Stimulated activated naive B cell treated with anti-CD40 and anti-IgM and Interleukin-4, amounts not matched to agents 10 μg/mL and 1 μg/mL and 100 μg/mL, for 72 hours (primary cell): ENCODE measurements around the gene C1QTNF3.

Experiments
- ATAC-seq, 2 donors: fragments of 150-1000 bp; cut with Tn5 transposase; replicated peaks; 2 replicates each; pipeline ENCODE4 v1.10.0; 2021; ENCODE audit warnings: moderate library complexity in 1 of 2
- DNase-seq: peaks from one replicate; pipeline ENCODE4 v3.0.0; 2021
- H3K27ac Mint-ChIP-seq: one replicate; pipeline ENCODE4 v1.8.0; 2022; ENCODE audit warnings: mild to moderate bottlenecking, mixed read lengths
- H3K27me3 Mint-ChIP-seq, 2 donors: one replicate each; pipeline ENCODE4 v1.8.0; 2022; ENCODE audit warnings: mixed read lengths in 2 of 2
- H3K36me3 Mint-ChIP-seq, 2 donors: one replicate each; pipeline ENCODE4 v1.8.0; 2022; ENCODE audit warnings: mixed read lengths in 2 of 2, mild to moderate bottlenecking in 1 of 2
- H3K4me1 Mint-ChIP-seq, 2 donors: one replicate each; pipeline ENCODE4 v1.8.0; 2022; ENCODE audit warnings: mixed read lengths in 2 of 2, mild to moderate bottlenecking in 1 of 2
- H3K4me3 Mint-ChIP-seq, 2 donors: one replicate each; pipeline ENCODE4 v1.8.0; 2022; ENCODE audit warnings: mild to moderate bottlenecking in 2 of 2, mixed read lengths in 2 of 2, moderate library complexity in 1 of 2
- H3K9me3 Mint-ChIP-seq, 2 donors: one replicate each; pipeline ENCODE4 v1.8.0; 2022; ENCODE audit warnings: mixed read lengths in 2 of 2, mild to moderate bottlenecking in 1 of 2

Gene C1QTNF3

DNA sequence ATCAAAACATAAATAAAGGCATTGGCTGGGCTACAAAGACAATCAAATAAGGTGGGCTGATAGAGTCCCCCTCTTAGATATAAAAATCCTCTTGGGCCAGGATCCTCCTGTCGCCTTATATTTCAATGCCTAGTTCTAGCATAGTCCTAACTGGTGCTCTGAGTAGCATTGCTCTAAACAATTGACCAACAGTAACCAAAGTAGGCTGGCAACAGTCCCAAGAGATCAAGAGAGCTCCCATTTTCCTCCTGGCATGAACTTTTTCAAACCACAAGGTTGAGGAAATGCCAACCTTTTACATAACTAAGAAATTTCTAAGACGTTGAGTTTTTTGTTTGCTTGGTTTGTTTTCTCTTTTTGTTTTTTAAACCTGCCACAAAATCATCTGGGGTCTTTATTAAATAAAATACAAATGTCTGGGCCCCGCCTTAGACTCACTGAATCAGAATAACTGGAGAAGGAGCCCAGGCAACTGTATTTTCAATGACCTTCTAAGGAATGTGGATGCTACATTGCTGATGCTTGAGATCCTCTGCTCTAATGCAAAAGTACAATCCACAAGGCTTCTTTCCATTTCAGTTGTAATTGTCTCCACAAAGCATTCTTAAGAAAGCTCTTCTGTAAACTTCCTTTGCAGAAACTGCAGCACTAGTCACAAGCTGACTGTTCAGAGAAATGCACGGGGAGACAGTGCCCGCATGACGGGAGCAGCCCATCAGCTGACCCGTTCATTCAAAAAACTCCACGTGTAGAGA, 61.4 kb downstream of the C1QTNF3 start:
- H3K36me3 Mint-ChIP-seq = no peaks in the 10 kb centered on the region
- no peak overlapping the region for H3K4me3 Mint-ChIP-seq
- H3K9me3 Mint-ChIP-seq = no peaks in the 10 kb centered on the region
- no peak for DNase-seq
- no peak for ATAC-seq
- no peak overlapping the region for H3K27ac Mint-ChIP-seq
- peaks cover 0 to 5% of the 10 kb centered on the region in 2 donors for H3K27me3 Mint-ChIP-seq
- H3K4me1 Mint-ChIP-seq = no peaks in the 10 kb centered on the region

DNA sequence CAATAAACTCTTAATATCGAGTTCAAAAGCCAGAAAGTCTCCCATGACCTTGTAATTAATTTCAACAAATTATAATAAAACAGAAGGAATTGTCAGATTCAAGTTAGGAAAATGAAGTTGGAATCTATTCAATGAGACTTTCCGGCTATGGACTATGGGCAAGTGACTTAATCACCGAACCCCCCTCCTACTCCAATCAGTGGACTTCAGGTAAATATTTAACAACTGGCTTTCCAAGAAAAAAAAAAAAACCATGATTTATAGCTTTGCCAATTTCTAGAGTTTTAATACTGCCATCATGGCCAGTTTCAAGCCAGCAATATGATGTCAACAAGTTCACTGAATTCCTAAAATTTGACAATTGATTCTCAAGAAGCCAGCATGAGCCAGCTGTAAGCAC, 63.0 kb downstream of the C1QTNF3 start:
- Mint-ChIP-seq H3K27me3 (peaks cover under 1 to 5% of the 10 kb centered on the region in 2 donors), H3K4me3 (no peak overlapping the region), H3K27ac (no peak overlapping the region), H3K4me1 (no peaks in the 10 kb centered on the region), H3K9me3 (no peaks in the 10 kb centered on the region), H3K36me3 (no peaks in the 10 kb centered on the region)
- ATAC-seq = no peak
- no peak for DNase-seq

DNA sequence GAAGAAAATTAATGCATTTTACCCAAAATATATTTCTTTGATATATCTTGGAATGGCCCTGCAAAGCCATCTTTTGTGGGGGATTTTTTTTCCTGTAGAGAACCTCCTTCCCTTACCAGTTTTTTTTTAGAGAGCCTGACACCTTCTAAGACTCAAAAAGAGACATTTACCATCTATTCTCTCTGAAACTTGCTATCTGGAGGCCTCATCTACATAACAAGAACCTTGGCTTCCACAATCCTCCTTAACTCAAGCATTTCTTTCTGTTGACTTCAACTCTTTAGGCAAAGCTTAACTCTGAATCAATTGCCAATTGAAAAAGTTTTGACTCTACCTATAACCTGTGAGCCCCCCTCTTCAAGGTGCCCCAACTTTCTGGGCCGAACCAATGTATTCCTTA, 64.7 kb downstream of the C1QTNF3 start:
- Mint-ChIP-seq H3K27me3 (peaks cover 5 to 6% of the 10 kb centered on the region in 2 donors), H3K4me3 (no peak overlapping the region), H3K4me1 (no peaks in the 10 kb centered on the region), H3K27ac (no peak overlapping the region), H3K9me3 (no peaks in the 10 kb centered on the region), H3K36me3 (no peaks in the 10 kb centered on the region)
- ATAC-seq (no peak), DNase-seq (no peak)

DNA sequence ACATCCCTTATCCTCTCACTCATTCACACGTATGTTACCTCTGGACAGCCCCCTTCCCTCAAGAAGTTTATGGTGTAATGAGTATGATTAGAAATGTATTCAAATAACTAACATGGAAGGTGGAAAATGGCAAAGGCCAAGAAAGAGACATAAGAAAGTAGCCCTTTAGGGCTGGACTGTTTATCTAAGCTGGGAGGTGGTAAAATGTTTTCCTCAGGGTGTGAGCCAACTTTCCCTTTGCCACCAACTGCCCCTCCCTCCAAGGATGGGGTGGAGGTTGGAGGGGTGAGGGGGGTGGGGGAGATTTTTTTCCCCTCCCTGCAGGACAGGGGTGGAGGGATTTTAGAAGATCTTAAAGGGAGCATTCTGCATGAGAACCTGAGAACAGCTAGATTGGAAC, 66.7 kb downstream of the C1QTNF3 start:
- Mint-ChIP-seq H3K36me3 (no peaks in the 10 kb centered on the region), H3K27ac (no peak overlapping the region), H3K27me3 (peaks cover 5 to 6% of the 10 kb centered on the region in 2 donors), H3K4me1 (no peaks in the 10 kb centered on the region), H3K4me3 (no peak overlapping the region), H3K9me3 (no peaks in the 10 kb centered on the region)
- no peak for DNase-seq
- ATAC-seq = no peak

DNA sequence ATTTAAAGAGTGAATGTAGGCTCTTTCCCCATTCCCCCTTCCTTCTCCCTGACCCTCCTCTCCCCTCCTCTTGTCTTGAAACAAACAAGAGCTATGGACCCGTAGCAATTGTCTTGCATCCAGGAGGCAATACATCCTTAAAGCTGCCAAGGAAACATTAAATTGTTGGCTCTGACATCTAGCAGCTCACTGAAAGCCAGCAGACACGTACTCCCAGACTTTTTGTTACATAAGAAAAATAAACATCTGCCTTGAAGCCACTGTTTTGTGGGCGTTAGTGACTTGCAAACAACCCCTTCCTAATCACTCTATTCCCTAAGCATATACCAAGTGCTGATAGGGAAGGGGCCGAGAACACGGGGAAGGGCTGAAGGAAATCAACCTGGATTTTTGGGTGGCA, 67.2 kb downstream of the C1QTNF3 start:
- Mint-ChIP-seq H3K4me1 (no peaks in the 10 kb centered on the region), H3K27ac (no peak overlapping the region), H3K4me3 (no peak overlapping the region), H3K36me3 (no peaks in the 10 kb centered on the region), H3K9me3 (no peaks in the 10 kb centered on the region), H3K27me3 (peaks cover 5 to 6% of the 10 kb centered on the region in 2 donors)
- ATAC-seq (no peak), DNase-seq (no peak)

DNA sequence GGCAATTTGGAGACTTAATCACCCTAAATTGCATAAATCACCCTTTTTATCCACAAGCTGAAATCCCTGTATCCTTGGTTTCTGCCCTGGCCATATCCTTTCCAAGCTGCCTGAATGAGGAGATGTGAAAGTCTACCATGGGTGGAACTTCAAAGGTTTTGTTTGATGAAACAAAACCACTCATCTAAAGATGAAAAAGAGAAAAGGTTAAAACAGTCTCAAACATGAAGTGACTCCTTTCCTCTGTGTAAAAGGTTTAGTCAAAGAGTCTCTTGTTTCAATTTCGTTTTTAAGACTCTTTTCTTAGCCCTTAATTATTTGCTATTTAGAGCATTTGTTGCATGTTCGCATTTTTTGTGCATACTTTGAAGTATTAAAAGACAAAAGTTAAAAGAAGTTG, 69.7 kb downstream of the C1QTNF3 start:
- H3K27ac Mint-ChIP-seq = no peak overlapping the region
- no peaks in the 10 kb centered on the region for H3K4me1 Mint-ChIP-seq
- H3K36me3 Mint-ChIP-seq = no peaks in the 10 kb centered on the region
- no peaks in the 10 kb centered on the region for H3K9me3 Mint-ChIP-seq
- peaks cover 5 to 6% of the 10 kb centered on the region in 2 donors for H3K27me3 Mint-ChIP-seq
- ATAC-seq = no peak
- no peak overlapping the region for H3K4me3 Mint-ChIP-seq
- no peak for DNase-seq

DNA sequence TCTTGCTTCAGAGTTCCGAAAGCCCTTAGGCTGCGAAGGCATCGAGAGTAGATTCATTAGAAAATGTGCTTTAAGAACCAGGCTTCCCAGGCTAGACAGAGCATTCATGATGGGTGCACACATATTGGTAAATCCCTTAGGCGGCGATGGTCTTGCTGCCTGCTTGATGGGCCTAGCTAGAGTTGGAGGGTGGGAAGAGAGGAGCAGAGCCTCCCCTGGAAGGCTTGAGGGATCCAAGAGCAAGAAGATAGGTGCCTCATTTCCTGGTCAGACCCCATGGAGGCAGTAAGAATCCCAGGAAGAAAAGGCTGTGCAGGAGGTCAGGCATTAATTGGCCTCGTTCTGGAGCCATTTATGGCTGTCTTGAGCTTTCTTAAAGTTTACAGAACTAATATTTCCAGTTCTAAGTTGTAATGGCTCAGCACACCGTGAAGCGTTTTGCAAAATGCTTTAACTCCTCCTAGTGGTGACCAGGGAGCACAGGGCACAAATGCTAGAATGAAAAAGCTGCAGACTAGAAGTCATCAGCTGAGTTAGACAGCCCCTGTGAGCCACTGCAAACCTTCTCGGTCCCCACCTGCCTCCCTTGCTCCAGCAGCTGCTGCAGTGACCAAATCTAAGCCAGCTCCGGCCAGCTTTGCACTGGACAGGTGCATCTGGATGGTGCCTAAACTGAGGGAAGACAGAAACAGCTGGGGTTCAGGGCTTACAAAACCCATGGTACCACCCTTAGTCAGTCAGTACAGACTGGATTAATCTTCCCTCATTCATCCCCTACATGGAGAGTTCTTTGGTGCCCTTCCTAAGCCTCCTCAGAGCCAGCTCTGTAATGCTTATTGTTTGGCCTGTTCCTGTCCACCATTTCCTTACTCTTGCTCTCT, 73.2 kb downstream of the C1QTNF3 start:
- no peak overlapping the region for H3K4me3 Mint-ChIP-seq
- ATAC-seq = peak; percentile 73 to 76
- no peaks in the 10 kb centered on the region for H3K9me3 Mint-ChIP-seq
- no peak overlapping the region for H3K27ac Mint-ChIP-seq
- no peaks in the 10 kb centered on the region for H3K36me3 Mint-ChIP-seq
- DNase-seq = no peak
- H3K27me3 Mint-ChIP-seq = peaks cover 0 to 2% of the 10 kb centered on the region in 2 donors
- no peaks in the 10 kb centered on the region for H3K4me1 Mint-ChIP-seq

DNA sequence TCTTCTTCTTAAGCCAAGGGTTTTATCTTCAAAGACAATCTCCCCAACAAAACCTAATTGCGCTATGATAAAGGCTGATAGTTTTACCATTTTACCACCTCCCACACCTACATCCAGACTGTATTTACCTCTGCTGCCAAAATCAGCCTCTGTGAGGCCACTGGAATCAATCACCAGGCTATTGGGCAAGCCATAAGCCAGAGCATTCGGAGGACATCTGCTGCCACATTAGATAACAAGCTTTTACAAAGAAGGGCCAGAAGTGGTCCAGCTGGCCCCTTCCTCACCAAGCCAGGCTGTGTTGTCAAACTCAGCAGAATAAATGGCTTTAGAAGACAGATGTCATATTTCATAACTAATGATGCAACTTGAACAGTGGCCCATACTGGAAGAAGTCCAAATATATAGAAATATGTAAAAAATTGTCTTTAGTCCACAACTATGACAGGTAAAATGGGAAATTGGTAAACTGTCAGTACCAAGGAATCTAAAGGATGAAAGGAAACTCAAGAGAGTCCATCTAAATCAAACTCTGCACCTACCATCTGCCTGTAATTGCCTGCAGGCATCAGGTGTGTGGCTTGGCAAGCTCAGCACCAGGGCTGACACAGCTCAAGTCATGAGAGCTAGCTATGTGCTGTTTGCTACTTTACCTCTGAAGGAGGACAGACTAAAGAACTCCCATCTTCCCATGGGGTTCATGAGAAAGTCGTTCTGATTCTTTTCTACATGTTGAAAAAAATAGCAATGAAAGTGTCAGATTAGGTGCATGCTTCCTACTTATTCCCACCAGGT, 74.6 kb downstream of the C1QTNF3 start:
- no peak for DNase-seq
- Mint-ChIP-seq H3K4me3 (no peak overlapping the region), H3K27me3 (no peaks in the 10 kb centered on the region), H3K27ac (no peak overlapping the region), H3K4me1 (peaks cover 0 to 2% of the 10 kb centered on the region in 2 donors), H3K9me3 (no peaks in the 10 kb centered on the region), H3K36me3 (no peaks in the 10 kb centered on the region)
- no peak for ATAC-seq
